Endodermal cell (in vitro differentiated cells): ENCODE data around the gene SEMA4A. TPM values are rescaled to one million over a fixed set of nuclear protein-coding genes. Genes with fewer than 3 reads are reported as not detected.

Experiments used
- DNase-seq: peaks from one replicate; pipeline ENCODE4 v3.0.0-alpha.2; 2017
- H3K27ac ChIP-seq: 2 replicates; pipeline ENCODE4 v1.5.1; 2013; ENCODE audit warnings: mild to moderate bottlenecking, low read depth, low read length, moderate library complexity
- H3K27me3 ChIP-seq: 2 replicates; pipeline ENCODE4 v1.6.1; 2013; ENCODE audit warnings: mild to moderate bottlenecking, low read length, moderate library complexity; ENCODE audit not compliant: insufficient read depth, control insufficient read depth, poor library complexity, severe bottlenecking
- H3K36me3 ChIP-seq: 2 replicates; pipeline ENCODE4 v1.7.0; 2013; ENCODE audit warnings: mild to moderate bottlenecking, low read length, moderate library complexity; ENCODE audit not compliant: control insufficient read depth, insufficient read depth
- H3K4me1 ChIP-seq: one replicate; pipeline ENCODE4 v1.7.0; 2013; ENCODE audit warnings: low read length; ENCODE audit not compliant: control insufficient read depth, insufficient read depth
- H3K4me3 ChIP-seq: 2 replicates; pipeline ENCODE4 v1.5.1; 2013; ENCODE audit warnings: mild to moderate bottlenecking, low read length, moderate library complexity
- H3K9ac ChIP-seq: 2 replicates; pipeline ENCODE4 v1.6.1; 2013; ENCODE audit warnings: mild to moderate bottlenecking, low read length, moderate library complexity; ENCODE audit not compliant: poor library complexity, severe bottlenecking; ENCODE audit errors: extremely low read depth
- H3K9me3 ChIP-seq: 2 replicates; pipeline ENCODE4 v1.6.1; 2013; ENCODE audit warnings: mild to moderate bottlenecking, low read length, moderate library complexity; ENCODE audit not compliant: control insufficient read depth
- H3K27ac Mint-ChIP-seq: 2 replicates; pipeline ENCODE4 v1.8.0; 2020; ENCODE audit warnings: mixed read lengths
- H3K27me3 Mint-ChIP-seq: 2 replicates; pipeline ENCODE4 v1.8.0; 2021; ENCODE audit warnings: mild to moderate bottlenecking, mixed read lengths; ENCODE audit not compliant: insufficient read depth
- H3K36me3 Mint-ChIP-seq: 2 replicates; pipeline ENCODE4 v1.8.0; 2020; ENCODE audit warnings: low read depth, mixed read lengths
- H3K4me1 Mint-ChIP-seq: 2 replicates; pipeline ENCODE4 v1.8.0; 2020; ENCODE audit warnings: mixed read lengths
- H3K4me3 Mint-ChIP-seq: 2 replicates; pipeline ENCODE4 v1.8.0; 2020; ENCODE audit warnings: mild to moderate bottlenecking, moderate library complexity, mixed read lengths
- H3K9me3 Mint-ChIP-seq: 2 replicates; pipeline ENCODE4 v1.8.0; 2020; ENCODE audit warnings: mild to moderate bottlenecking, mixed read lengths
- WGBS, 2 experiments: methylation state at CpG; one replicate each; pipeline versions ENCODE4 v1.1.5 to v1.1.7; 2013; ENCODE audit warnings: missing lambda C conversion rate in 2 of 2, mixed read lengths in 1 of 2; ENCODE audit not compliant: insufficient coverage in 1 of 2, insufficient read length in 1 of 2; 5-methylcytosine and 5-hydroxymethylcytosine counted together
- total RNA-seq, 2 donors: library from RNA; stranded (reverse); fragmentation: NEBNext Ultra II Directional in 1 of 2; extraction: Animal tissue kit (Norgen Biotek cat#: 25700) in 1 of 2; gene quantifications; 2 replicates in 1 of 2; 3 replicates in 1 of 2; pipeline ENCODE4 v1.2.1, GENCODE V29; 2021
- TF ChIP-seq, protein P1 (sequence below): fragments of 200-600 bp; sonication (generic); conservative IDR thresholded peaks from 2 replicates; pipeline ENCODE4 v1.5.0; 2021; ENCODE audit warnings: antibody characterized with exemption, mild to moderate bottlenecking

SEMA4A gene
- total RNA-seq, 2 donors from 2014 or later, result 6.4 to 10.3 TPM

DNA sequence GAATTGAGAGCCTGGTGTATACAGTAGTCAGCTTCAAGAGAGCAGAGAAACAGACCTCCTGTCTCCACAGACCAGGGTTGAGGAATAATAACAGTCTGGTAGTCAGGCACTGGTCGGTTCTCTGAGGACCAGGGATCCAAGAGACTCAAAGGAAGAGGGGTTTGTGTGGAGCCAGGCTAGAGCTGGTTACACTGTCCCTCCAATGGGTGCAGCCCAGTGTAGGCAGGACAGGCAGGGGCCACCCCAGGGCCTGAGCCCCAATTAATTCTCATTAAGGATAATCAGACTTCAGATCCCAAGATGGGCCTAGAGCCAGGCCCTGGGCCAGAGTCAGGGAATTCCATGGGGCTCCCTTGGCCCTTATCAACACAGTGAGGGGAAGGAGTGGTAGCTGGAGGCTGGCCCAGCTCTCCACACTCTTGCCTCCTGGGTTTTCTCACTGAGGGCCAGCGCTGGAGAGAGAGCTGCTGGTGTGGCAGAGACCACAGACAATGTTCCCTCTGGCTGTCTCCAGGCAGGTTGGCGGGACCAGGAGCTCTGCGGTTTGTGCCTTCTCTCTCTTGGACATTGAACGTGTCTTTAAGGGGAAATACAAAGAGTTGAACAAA, 9.1 kb downstream of the SEMA4A start:
- Mint-ChIP-seq H3K36me3 (peaks cover 11% of the 10 kb centered on the region), H3K27ac (peak overlapping the region; percentile 64), H3K4me1 (peaks cover 15% of the 10 kb centered on the region), H3K4me3 (no peak overlapping the region), H3K27me3 (peaks cover 2% of the 10 kb centered on the region), H3K9me3 (peaks cover 4% of the 10 kb centered on the region)
- no peaks in the 10 kb centered on the region for H3K4me1 ChIP-seq
- no peak for DNase-seq
- H3K9me3 ChIP-seq, result no peaks in the 10 kb centered on the region
- no peak overlapping the region for H3K27ac ChIP-seq
- TF ChIP-seq, protein P1, sequence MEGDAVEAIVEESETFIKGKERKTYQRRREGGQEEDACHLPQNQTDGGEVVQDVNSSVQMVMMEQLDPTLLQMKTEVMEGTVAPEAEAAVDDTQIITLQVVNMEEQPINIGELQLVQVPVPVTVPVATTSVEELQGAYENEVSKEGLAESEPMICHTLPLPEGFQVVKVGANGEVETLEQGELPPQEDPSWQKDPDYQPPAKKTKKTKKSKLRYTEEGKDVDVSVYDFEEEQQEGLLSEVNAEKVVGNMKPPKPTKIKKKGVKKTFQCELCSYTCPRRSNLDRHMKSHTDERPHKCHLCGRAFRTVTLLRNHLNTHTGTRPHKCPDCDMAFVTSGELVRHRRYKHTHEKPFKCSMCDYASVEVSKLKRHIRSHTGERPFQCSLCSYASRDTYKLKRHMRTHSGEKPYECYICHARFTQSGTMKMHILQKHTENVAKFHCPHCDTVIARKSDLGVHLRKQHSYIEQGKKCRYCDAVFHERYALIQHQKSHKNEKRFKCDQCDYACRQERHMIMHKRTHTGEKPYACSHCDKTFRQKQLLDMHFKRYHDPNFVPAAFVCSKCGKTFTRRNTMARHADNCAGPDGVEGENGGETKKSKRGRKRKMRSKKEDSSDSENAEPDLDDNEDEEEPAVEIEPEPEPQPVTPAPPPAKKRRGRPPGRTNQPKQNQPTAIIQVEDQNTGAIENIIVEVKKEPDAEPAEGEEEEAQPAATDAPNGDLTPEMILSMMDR, result no peak
- no peaks in the 10 kb centered on the region for H3K27me3 ChIP-seq
- no peak overlapping the region for H3K4me3 ChIP-seq
- WGBS, 2 experiments, result 89 to 96% methylated on average over 3 to 5 of the region's 5 CpGs
- no peak overlapping the region for H3K9ac ChIP-seq
- no peaks in the 10 kb centered on the region for H3K36me3 ChIP-seq

GRCh38 chr1:156163712-156164111, 10.3 kb downstream of the SEMA4A start:
- H3K4me1 Mint-ChIP-seq, result peaks cover 15% of the 10 kb centered on the region
- Histone ChIP-seq H3K4me3 (no peak overlapping the region), H3K9ac (no peak overlapping the region), H3K4me1 (no peaks in the 10 kb centered on the region), H3K27me3 (no peaks in the 10 kb centered on the region), H3K27ac (no peak overlapping the region), H3K36me3 (no peaks in the 10 kb centered on the region), H3K9me3 (no peaks in the 10 kb centered on the region)
- no peaks in the 10 kb centered on the region for H3K27me3 Mint-ChIP-seq
- no peak for DNase-seq
- H3K4me3 Mint-ChIP-seq, result no peak overlapping the region
- peaks cover 16% of the 10 kb centered on the region for H3K36me3 Mint-ChIP-seq
- no peak overlapping the region for H3K27ac Mint-ChIP-seq
- H3K9me3 Mint-ChIP-seq, result peaks cover 7% of the 10 kb centered on the region
- WGBS, 2 experiments, result 94% methylated on average over 1 of the region's 1 CpG; no CpG with 5 or more reads in 1 of the 2 experiments
- TF ChIP-seq, protein P1, result no peak

- Mint-ChIP-seq H3K36me3 (peaks cover 18% of the 10 kb centered on the region), H3K4me3 (no peak overlapping the region), H3K4me1 (peaks cover 15% of the 10 kb centered on the region), H3K27me3 (no peaks in the 10 kb centered on the region), H3K27ac (no peak overlapping the region), H3K9me3 (peaks cover 7% of the 10 kb centered on the region)
- Histone ChIP-seq H3K9ac (no peak overlapping the region), H3K9me3 (no peaks in the 10 kb centered on the region), H3K4me3 (no peak overlapping the region), H3K27ac (no peak overlapping the region), H3K36me3 (no peaks in the 10 kb centered on the region), H3K27me3 (no peaks in the 10 kb centered on the region), H3K4me1 (no peaks in the 10 kb centered on the region)
- WGBS, 2 experiments, result 95 to 100% methylated on average over 2 to 6 of the region's 6 CpGs
- no peak for DNase-seq
- TF ChIP-seq, protein P1, result no peak
Observed at GRCh38 chr1:156164125-156164831, 10.9 kb downstream of the SEMA4A start.
